GM19193 (cell line): ENCODE data around the gene FOXN1.

Experiments used
- POLR2A ChIP-seq: IDR thresholded peaks from 4 replicates; pipeline ENCODE4 v1.6.1; 2011; ENCODE audit not compliant: insufficient read depth, insufficient read length; ENCODE audit errors: extremely low read depth

Gene FOXN1

GRCh38 chr17:28492352-28493310, 13.5 kb upstream of the FOXN1 start:
- no peak for TF ChIP-seq POLR2A

- no peak for TF ChIP-seq POLR2A
Observed at GRCh38 chr17:28493460-28493859, 12.7 kb upstream of the FOXN1 start.

GRCh38 chr17:28494445-28495188, 11.5 kb upstream of the FOXN1 start:
- no peak for TF ChIP-seq POLR2A

GRCh38 chr17:28495635-28496034, 10.5 kb upstream of the FOXN1 start:
- no peak for TF ChIP-seq POLR2A

GRCh38 chr17:28497931-28498330, 8.2 kb upstream of the FOXN1 start:
- no peak for TF ChIP-seq POLR2A

GRCh38 chr17:28498652-28499363, 7.3 kb upstream of the FOXN1 start:
- TF ChIP-seq POLR2A, result no peak

- TF ChIP-seq POLR2A, result no peak
Observed at GRCh38 chr17:28499364-28499664, 6.8 kb upstream of the FOXN1 start.

- TF ChIP-seq POLR2A, result no peak
Observed at GRCh38 chr17:28499684-28500357, 6.3 kb upstream of the FOXN1 start.

- peak; percentile 58 for TF ChIP-seq POLR2A
Observed at GRCh38 chr17:28500712-28501379, 5.3 kb upstream of the FOXN1 start.

- TF ChIP-seq POLR2A, result no peak
Observed at GRCh38 chr17:28501421-28502284, 4.5 kb upstream of the FOXN1 start.

- TF ChIP-seq POLR2A, result no peak
Observed at GRCh38 chr17:28503420-28503819, 2.7 kb upstream of the FOXN1 start.

GRCh38 chr17:28506763-28507487, 777 bp downstream of the FOXN1 start:
- no peak for TF ChIP-seq POLR2A

- TF ChIP-seq POLR2A, result no peak
Observed at GRCh38 chr17:28507567-28508203, 1.5 kb downstream of the FOXN1 start.

- TF ChIP-seq POLR2A, result no peak
Observed at GRCh38 chr17:28508211-28508724, 2.1 kb downstream of the FOXN1 start.
